Activated CD8-positive, alpha-beta memory T cell treated with anti-CD3 and anti-CD28 coated beads, Interleukin-2, amount 10 ng/mL, durations not matched to agents 7 days and 5 days (primary cell): ENCODE data around the gene GDPGP1. TPM values are rescaled to one million over a fixed set of nuclear protein-coding genes. Genes with fewer than 3 reads are reported as not detected.

Experiments
- ATAC-seq: fragments of 150-1000 bp; cut with Tn5 transposase; one replicate; pipeline ENCODE4 v1.10.0; 2021; ENCODE audit warnings: moderate library complexity
- CTCF ChIA-PET: fragments of 350-600 bp; sonication (Branson Sonifier 250); formaldehyde crosslinking; loops from one replicate; lab custom pipeline; 2021; ENCODE audit warnings: antibody characterized with exemption; lab: Charles Lee
- DNase-seq: peaks from one replicate; pipeline ENCODE4 v3.0.0-alpha.2; 2020
- H3K27ac Mint-ChIP-seq: one replicate; pipeline ENCODE4 v1.8.0; 2021; ENCODE audit warnings: mild to moderate bottlenecking, mixed read lengths
- H3K27me3 Mint-ChIP-seq: one replicate; pipeline ENCODE4 v1.8.0; 2021; ENCODE audit warnings: mixed read lengths
- H3K36me3 Mint-ChIP-seq: one replicate; pipeline ENCODE4 v1.8.0; 2021; ENCODE audit warnings: mild to moderate bottlenecking, mixed read lengths
- H3K4me1 Mint-ChIP-seq: one replicate; pipeline ENCODE4 v1.8.0; 2021; ENCODE audit warnings: mixed read lengths
- H3K4me3 Mint-ChIP-seq: one replicate; pipeline ENCODE4 v1.8.0; 2021; ENCODE audit warnings: mild to moderate bottlenecking, moderate library complexity, mixed read lengths
- H3K9me3 Mint-ChIP-seq: one replicate; pipeline ENCODE4 v1.8.0; 2022; ENCODE audit warnings: low read depth, mixed read lengths
- total RNA-seq, 2 experiments: library from RNA; stranded (reverse); gene quantifications; one replicate each; pipeline ENCODE4 v1.2.3, GENCODE V29; 2021

GDPGP1 gene
- total RNA-seq, 2 experiments from 2014 or later: 7.0 to 9.8 TPM

DNA sequence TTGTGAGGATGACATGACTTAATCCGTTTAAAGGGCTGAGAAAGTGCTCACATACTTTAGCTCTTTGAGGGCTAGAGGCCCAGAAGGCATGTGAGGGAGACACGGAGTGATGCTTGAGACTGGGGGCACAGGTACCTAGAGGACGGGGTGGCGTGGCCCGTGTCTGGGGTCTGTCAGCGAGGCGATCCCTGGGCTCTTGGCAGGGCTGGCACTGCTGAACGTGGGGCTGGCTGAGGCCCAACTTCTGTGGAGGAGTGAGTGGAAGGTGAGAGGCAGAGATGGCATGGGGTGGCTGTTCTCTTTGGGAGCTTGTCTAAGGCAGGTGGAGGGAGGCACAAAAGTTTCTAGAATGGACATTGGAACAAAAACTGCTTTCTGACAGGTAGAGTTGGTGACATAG is 23.4 kb upstream of the GDPGP1 start:
- DNase-seq: no peak
- CTCF ChIA-PET: interaction anchor here (1.2 to 2.0 kb wide), 2 partner anchors 10 to 11 kb away, joined by 4 read pairs; partner anchors contain the start of gene SEMA4B
- Mint-ChIP-seq H3K4me1 (peaks cover 30% of the 10 kb centered on the region), H3K27me3 (no peaks in the 10 kb centered on the region), H3K27ac (no peak overlapping the region), H3K4me3 (no peak overlapping the region), H3K9me3 (no peaks in the 10 kb centered on the region), H3K36me3 (no peaks in the 10 kb centered on the region)
- no peak for ATAC-seq

DNA sequence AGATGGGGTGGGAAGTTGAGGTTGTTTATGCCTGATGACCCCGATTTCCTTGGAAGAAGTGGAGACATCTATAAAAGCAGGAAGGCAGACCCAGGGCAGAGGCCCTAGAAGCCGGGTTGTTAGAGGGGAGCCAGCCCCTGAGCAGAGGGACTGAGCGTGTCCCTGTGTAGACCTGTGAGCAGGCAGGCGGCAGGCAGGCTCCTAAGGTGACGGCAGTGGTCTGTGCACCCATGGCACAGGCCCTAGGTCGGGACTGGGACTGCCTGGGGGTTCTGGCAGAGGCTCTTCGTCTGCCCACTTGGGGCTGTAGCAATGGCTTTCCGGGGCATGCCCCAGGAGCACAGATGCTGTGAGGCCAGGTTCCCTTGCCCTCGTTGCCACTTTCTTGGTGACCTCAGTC is 23.0 kb upstream of the GDPGP1 start:
- no peaks in the 10 kb centered on the region for H3K9me3 Mint-ChIP-seq
- H3K27ac Mint-ChIP-seq: no peak overlapping the region
- peaks cover 30% of the 10 kb centered on the region for H3K4me1 Mint-ChIP-seq
- DNase-seq: no peak
- CTCF ChIA-PET: interaction anchor here (2.0 kb wide), 1 partner anchor 10 kb away, joined by 4 read pairs; no protein-coding TSS in a partner anchor
- no peaks in the 10 kb centered on the region for H3K27me3 Mint-ChIP-seq
- no peaks in the 10 kb centered on the region for H3K36me3 Mint-ChIP-seq
- ATAC-seq: no peak
- no peak overlapping the region for H3K4me3 Mint-ChIP-seq

DNA sequence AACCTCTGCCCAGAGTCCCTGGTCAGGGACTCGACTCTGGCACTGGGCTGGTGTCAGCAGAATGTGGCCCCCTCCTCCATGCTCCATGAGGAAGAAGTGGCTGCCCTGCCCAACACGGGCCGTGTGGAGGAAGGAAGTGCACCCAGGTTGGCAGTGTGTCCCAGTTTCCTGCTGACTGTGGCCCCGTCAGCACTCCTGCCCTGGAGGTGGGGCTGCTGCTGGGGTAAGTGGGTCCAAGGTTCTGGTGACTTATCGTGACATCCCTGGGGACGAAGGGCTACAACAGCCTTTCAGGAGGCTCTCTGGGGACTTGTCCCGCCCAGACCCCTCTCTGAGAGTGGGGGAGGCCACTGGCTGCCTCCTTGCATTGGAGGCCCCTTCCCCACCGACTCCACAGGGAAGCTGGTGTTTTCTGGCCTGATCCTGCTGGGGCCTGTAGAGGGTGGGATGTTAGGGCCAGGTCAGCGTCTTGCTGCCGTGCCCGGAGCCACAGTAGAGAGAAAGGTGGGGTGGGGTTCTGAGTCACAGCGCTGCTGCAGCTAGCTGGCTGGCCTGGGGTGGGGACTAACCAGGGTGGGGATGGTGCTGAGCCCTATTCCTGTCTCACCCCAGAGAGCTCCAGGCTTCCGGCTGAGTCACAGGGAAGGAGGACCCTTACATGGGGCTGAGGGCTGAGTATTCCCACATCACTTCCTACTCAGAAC is 22.4 kb upstream of the GDPGP1 start:
- H3K9me3 Mint-ChIP-seq: no peaks in the 10 kb centered on the region
- CTCF ChIA-PET: interaction anchor here (2.0 kb wide), 1 partner anchor 10 kb away, joined by 4 read pairs; no protein-coding TSS in a partner anchor
- H3K27ac Mint-ChIP-seq: no peak overlapping the region
- H3K36me3 Mint-ChIP-seq: peaks cover 1% of the 10 kb centered on the region
- H3K4me3 Mint-ChIP-seq: no peak overlapping the region
- ATAC-seq (no peak), DNase-seq (no peak)
- H3K4me1 Mint-ChIP-seq: peaks cover 33% of the 10 kb centered on the region
- no peaks in the 10 kb centered on the region for H3K27me3 Mint-ChIP-seq

DNA sequence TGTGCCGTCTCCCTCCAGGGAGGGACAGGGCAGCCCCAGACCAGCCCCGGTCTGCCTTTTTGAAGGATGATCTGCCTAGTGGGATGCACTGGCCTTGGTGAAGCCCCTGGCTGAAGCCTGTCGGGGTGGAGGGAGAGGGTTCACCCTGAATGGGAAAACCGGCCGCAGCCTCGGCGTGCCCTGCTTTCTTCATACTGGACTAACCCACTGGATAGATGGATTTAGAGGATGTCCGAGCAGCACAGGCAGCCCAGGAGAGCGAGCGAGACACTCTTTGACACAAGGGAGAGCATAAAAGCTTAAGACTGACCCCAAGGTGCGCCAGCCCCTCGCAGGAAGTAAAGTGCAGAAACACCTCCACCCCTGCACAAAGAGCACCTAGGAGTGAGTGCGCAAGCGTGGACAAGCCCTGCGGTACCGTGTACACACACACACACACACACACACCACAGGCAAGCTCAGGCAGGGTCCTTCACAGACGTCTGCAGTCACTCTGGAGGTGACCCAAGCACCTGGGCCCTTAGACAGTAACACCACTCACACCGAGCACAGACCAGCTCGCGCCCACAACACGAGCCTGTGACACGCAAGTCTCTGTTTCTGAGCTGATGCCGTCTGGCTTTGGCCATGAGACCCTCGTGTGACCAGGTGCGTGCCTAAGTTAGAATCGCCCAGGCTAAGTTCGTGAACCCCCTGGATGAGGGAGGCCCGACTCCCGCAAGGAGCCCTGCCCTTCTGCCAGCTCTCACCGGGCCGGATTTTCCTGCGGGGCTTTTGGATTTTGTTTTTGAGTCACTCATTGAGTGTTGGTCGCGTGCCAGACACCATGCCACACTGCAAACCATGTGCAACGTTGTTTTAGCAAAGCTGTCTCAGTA is 21.5 kb upstream of the GDPGP1 start:
- no peaks in the 10 kb centered on the region for H3K9me3 Mint-ChIP-seq
- ATAC-seq (no peak), DNase-seq (no peak)
- no peaks in the 10 kb centered on the region for H3K27me3 Mint-ChIP-seq
- H3K27ac Mint-ChIP-seq: no peak overlapping the region
- H3K4me3 Mint-ChIP-seq: no peak overlapping the region
- CTCF ChIA-PET: interaction anchor here (2.0 kb wide), 1 partner anchor 9 kb away, joined by 4 read pairs; no protein-coding TSS in a partner anchor
- peaks cover 38% of the 10 kb centered on the region for H3K4me1 Mint-ChIP-seq
- peaks cover 1% of the 10 kb centered on the region for H3K36me3 Mint-ChIP-seq

DNA sequence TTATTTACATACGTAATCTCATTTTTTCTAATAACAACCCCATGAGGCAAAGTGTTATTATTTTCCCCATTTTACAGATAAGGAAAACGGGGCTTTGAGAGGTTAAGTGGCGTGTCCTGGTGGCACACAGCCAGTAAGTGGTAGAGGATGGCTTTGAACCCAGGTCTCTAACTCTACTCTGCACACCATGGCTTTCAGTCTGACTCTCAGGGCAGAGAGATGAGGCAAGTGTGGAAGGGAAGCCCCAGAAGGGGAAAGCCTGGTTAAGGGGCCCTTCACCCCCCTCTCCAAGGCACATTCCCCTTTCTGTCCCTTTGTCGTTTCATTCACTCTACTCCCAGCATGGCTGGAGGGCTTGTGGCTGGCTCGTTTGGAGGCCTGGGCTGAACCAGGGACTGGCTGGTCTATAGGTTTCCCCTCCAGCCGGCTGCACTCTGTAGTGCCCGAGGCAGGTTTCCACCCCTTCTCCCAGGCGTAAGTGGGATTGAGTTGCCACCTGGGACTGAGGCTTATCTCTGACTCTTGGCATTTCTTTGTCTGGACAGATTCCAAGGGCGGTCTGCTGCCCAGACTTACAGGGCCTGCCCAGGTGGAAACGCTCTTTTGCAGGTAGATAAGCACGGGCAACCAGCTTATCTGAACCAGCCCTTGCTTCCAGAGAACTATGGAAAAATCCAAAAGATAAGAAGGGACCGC is 20.7 kb upstream of the GDPGP1 start:
- CTCF ChIA-PET: interaction anchor here (0.7 kb wide), 1 partner anchor 326 kb away, joined by 3 read pairs; no protein-coding TSS in a partner anchor
- no peak for DNase-seq
- no peak for ATAC-seq

DNA sequence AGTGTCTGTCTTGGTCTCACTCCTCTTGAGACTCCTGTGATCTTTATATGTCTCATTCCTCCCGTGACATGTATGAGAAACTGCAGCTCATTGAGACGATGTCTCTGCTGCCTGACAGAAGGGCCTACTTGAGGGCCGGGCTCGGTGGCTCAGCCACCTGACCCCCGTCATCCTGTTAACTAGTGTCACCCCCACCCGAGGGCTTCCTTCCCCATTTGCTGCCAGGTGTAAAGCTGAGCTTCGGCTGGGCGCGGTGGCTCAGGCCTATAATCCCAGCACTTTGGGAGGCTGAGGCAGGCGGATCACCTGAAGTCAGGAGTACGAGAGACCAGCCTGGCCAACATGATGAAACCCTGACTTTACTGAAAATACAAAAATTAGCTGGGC is 20.2 kb upstream of the GDPGP1 start:
- Mint-ChIP-seq H3K27ac (no peak overlapping the region), H3K36me3 (peaks cover 1% of the 10 kb centered on the region), H3K4me1 (peaks cover 41% of the 10 kb centered on the region), H3K9me3 (no peaks in the 10 kb centered on the region), H3K27me3 (no peaks in the 10 kb centered on the region), H3K4me3 (no peak overlapping the region)
- CTCF ChIA-PET: interaction anchor here (0.7 to 1.1 kb wide), 3 partner anchors 17 to 325 kb away, joined by 3 to 7 read pairs (median 4); no protein-coding TSS in a partner anchor
- DNase-seq (no peak), ATAC-seq (no peak)

More for the DNA sequence above, 20.7 kb upstream of the GDPGP1 start:
- Mint-ChIP-seq H3K9me3 (no peaks in the 10 kb centered on the region), H3K4me3 (no peak overlapping the region), H3K36me3 (peaks cover 1% of the 10 kb centered on the region), H3K4me1 (peaks cover 41% of the 10 kb centered on the region), H3K27ac (no peak overlapping the region), H3K27me3 (no peaks in the 10 kb centered on the region)

DNA sequence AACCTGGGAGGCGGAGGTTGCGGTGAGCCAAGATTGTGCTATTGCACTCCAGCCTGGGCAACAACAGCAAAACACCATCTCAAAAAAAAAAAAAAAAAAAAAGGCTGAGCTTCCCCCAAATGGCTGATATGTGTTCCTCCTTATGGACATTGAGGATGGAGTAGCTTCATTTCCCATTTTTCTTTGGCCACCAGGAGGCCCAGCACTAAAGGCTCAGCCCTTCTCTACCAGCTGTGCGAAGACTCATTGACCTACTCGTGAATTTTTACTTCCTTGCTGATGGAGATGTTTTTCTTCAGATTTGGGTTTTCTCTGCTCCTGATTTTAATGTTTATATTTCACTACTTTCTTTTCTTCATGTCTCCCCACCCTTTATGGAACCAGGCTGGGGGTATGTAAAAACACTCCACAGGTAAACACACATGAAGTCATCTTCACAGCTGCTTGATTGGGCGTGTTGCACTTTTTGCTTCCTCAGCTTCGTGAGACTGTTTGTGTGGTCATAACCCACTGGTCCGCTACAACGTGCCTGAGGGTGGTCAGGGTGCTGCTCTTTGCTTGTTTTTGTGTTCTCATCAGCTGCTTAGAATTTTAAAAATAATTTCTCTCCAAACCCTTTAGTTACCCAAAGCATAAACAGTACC is 19.3 kb upstream of the GDPGP1 start:
- CTCF ChIA-PET: interaction anchor here (0.6 to 1.3 kb wide), 7 partner anchors 16 to 115 kb away, joined by 3 to 11 read pairs (median 4); partner anchors contain the start of gene TTLL13
- DNase-seq: no peak
- H3K27ac Mint-ChIP-seq: no peak overlapping the region
- peaks cover 40% of the 10 kb centered on the region for H3K4me1 Mint-ChIP-seq
- H3K27me3 Mint-ChIP-seq: no peaks in the 10 kb centered on the region
- H3K36me3 Mint-ChIP-seq: peaks cover 1% of the 10 kb centered on the region
- no peak overlapping the region for H3K4me3 Mint-ChIP-seq
- H3K9me3 Mint-ChIP-seq: no peaks in the 10 kb centered on the region
- no peak for ATAC-seq

DNA sequence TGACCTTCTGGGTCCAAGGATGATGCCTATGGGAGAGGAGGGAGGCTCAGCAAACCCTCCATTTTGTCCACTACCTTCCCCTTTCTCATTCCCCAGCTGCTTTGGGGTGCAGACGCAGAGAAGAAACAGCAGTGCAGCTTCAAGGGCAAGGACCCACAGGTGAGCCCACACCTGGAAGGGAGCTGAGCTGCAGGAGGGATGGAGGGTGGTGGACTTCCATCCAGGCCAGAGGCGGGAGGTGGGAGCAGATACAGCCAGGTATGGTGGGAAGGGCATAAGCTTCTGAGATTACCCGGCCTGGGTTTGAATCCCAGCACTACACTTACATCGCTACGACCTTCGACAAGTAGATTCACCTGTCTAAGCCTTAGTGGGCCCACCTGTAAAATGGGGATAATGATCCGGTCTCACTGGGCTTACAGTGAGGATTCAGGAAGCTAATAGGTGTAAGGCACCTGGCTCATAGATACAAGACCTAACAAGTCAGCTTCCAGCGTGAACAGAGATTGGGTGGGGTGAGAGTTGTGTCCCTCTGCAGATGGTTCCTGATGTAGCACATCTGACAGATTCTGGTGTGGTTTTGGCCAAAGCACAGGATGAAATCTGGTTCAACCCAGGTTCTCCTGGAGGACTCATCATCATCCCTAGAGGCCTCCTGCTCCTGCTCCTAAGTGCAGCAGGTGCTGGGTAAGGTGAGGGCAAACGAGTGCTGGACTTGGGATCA is 16.2 kb upstream of the GDPGP1 start:
- peaks cover 1% of the 10 kb centered on the region for H3K36me3 Mint-ChIP-seq
- ATAC-seq: no peak
- H3K9me3 Mint-ChIP-seq: no peaks in the 10 kb centered on the region
- peaks cover 23% of the 10 kb centered on the region for H3K4me1 Mint-ChIP-seq
- CTCF ChIA-PET: interaction anchor here (0.8 to 1.5 kb wide), 3 partner anchors 17 to 90 kb away, joined by 3 to 7 read pairs (median 3); partner anchors contain the start of gene SEMA4B
- no peak overlapping the region for H3K4me3 Mint-ChIP-seq
- no peak for DNase-seq
- H3K27ac Mint-ChIP-seq: no peak overlapping the region
- H3K27me3 Mint-ChIP-seq: no peaks in the 10 kb centered on the region

DNA sequence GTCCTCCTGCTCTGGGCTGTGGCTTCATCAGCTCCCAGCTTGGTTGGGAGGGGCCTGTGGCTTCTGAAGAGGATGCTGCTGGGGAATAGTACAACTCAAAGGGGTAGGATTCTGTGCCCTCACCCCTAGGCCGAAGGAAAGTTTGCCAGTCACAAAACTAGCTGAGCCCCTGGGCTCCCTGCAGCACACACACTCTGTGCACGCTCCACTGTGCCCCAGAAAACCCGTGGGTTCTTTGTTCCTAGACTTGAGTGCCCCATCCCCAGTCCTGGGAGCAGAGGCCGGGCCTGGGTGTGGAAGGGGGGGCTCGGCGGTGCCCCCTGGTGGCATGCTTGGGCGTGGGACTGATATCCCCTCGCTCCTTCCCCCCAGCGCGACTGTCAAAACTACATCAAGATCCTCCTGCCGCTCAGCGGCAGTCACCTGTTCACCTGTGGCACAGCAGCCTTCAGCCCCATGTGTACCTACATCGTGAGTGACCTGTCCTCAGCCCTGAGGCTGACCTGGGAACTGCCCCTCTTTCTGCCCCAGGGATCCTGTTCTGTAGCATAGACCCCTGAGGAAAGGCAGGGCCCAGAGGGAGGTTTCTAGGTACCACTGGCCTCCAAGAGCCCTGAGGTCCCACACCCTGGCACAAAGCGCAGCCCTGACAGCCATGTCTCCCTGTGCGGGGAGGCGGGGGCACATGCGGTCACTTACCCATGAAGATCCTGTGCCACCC is 14.4 kb upstream of the GDPGP1 start:
- H3K9me3 Mint-ChIP-seq: no peaks in the 10 kb centered on the region
- CTCF ChIA-PET: interaction anchor here (0.8 to 3.2 kb wide), 5 partner anchors 12 to 76 kb away, joined by 3 to 35 read pairs (median 10); partner anchors contain the start of genes CIB1, GDPGP1 and SEMA4B
- H3K4me3 Mint-ChIP-seq: no peak overlapping the region

DNA sequence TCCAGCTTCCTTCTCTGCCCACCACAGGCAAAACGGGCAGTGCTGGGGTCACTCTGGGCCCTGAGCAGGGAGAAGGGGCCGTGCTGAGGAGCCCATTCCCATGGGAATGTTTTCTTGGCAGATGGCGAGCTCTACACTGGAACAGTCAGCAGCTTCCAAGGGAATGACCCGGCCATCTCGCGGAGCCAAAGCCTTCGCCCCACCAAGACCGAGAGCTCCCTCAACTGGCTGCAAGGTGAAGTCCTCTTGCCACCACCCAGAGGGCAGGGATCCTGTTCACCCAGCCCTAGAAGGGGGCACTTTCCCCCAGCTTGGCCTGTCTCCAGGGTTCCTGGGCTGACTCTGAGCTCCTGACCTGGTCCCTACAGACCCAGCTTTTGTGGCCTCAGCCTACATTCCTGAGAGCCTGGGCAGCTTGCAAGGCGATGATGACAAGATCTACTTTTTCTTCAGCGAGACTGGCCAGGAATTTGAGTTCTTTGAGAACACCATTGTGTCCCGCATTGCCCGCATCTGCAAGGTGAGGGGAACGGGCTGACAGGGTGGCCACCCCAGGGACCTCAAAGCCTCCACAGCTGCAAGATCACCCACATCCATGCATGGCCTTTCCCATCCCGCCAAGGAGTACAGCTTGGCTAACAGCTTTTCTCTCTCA is 12.6 kb upstream of the GDPGP1 start:
- peak; percentile 25 for ATAC-seq

More for the DNA sequence above, 14.4 kb upstream of the GDPGP1 start:
- Mint-ChIP-seq H3K36me3 (peaks cover 1% of the 10 kb centered on the region), H3K4me1 (peaks cover 22% of the 10 kb centered on the region), H3K27me3 (no peaks in the 10 kb centered on the region), H3K27ac (no peak overlapping the region)
- ATAC-seq (peak; percentile 76), DNase-seq (peak; percentile 58)

DNA sequence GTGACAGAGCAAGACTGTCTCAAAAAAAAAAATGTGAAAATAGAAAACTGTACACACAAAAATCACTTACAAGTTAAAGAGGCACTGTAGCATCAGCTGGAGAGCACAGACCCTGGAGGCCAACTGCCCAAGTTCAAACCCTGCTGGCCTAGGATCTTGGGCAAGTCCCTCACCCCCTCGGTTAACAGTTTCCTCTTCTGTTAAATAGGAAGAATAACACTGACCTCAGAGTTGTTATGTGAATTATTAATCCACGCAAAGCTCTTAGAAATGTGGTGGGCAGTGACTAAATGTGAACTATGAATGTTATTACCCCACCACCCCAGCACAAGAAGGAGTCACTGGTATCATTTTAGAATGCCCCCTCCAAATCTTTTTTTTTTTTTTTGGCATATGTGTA is 11.5 kb upstream of the GDPGP1 start:
- H3K4me1 Mint-ChIP-seq: peaks cover 11% of the 10 kb centered on the region
- no peak overlapping the region for H3K27ac Mint-ChIP-seq
- CTCF ChIA-PET: interaction anchor here (2.6 to 3.0 kb wide), 2 partner anchors 22 to 80 kb away, joined by 11 to 27 read pairs; partner anchors contain the start of gene SEMA4B
- H3K9me3 Mint-ChIP-seq: no peaks in the 10 kb centered on the region
- no peak for ATAC-seq
- H3K27me3 Mint-ChIP-seq: no peaks in the 10 kb centered on the region
- no peak for DNase-seq
- no peaks in the 10 kb centered on the region for H3K36me3 Mint-ChIP-seq
- no peak overlapping the region for H3K4me3 Mint-ChIP-seq

More for the DNA sequence above, 12.6 kb upstream of the GDPGP1 start:
- Mint-ChIP-seq H3K27me3 (no peaks in the 10 kb centered on the region), H3K4me1 (peaks cover 17% of the 10 kb centered on the region), H3K36me3 (no peaks in the 10 kb centered on the region), H3K27ac (no peak overlapping the region), H3K9me3 (no peaks in the 10 kb centered on the region), H3K4me3 (no peak overlapping the region)
- CTCF ChIA-PET: interaction anchor here (0.6 to 3.2 kb wide), 25 partner anchors 10 to 323 kb away, joined by 3 to 35 read pairs (median 4); partner anchors contain the start of genes CIB1, GDPGP1, IDH2 and SEMA4B
- no peak for DNase-seq
